Heart right ventricle (tissue), 16 donors: Measurements from ENCODE around the gene PRKAG2. TPM values are rescaled to one million over a fixed set of nuclear protein-coding genes. Genes with fewer than 3 reads are reported as not detected.

ENCODE experiments used
- ATAC-seq, 8 donors: fragments of 200-7000 bp; cut with Tn5 transposase; one replicate each; pipeline ENCODE4 v1.9.1; 2020; ENCODE audit warnings: mild to moderate bottlenecking in 8 of 8, moderate library complexity in 8 of 8, moderate number of reproducible peaks in 1 of 8
- DNase-seq, 2 donors: peaks; one replicate each; pipeline ENCODE4 v3.0.0-alpha.2; 2020
- H3K27ac ChIP-seq, 10 donors: fragments of 200-600 bp; sonication (generic) in 2 of 10; one replicate each; pipeline versions ENCODE4 v1.5.0 to v1.8.0; 2020 to 2022; ENCODE audit warnings: mild to moderate bottlenecking in 3 of 10
- H3K27me3 ChIP-seq, 7 donors: fragments of 200-600 bp; one replicate each; pipeline ENCODE4 v1.8.0; 2021 to 2022; ENCODE audit warnings: mild to moderate bottlenecking in 2 of 7
- H3K36me3 ChIP-seq, 9 donors: fragments of 200-600 bp; sonication (generic) in 1 of 9; one replicate each; pipeline versions ENCODE4 v1.5.0 to v1.8.0; 2020 to 2022; ENCODE audit warnings: mild to moderate bottlenecking in 2 of 9
- H3K4me1 ChIP-seq, 9 donors: fragments of 200-600 bp; sonication (generic) in 1 of 9; one replicate each; pipeline versions ENCODE4 v1.5.0 to v1.8.0; 2020 to 2022; ENCODE audit warnings: mild to moderate bottlenecking in 4 of 9
- H3K4me3 ChIP-seq, 10 donors: fragments of 200-600 bp; sonication (generic) in 2 of 10; one replicate each; pipeline versions ENCODE4 v1.5.0 to v1.8.0; 2020 to 2022; ENCODE audit warnings: mild to moderate bottlenecking in 7 of 10, moderate library complexity in 2 of 10
- H3K9me3 ChIP-seq, 11 donors: fragments of 200-600 bp in 10 of 11; sonication (generic) in 2 of 11; one replicate each; pipeline versions ENCODE4 v1.5.0 to v1.8.0; 2013 to 2022; ENCODE audit warnings: mild to moderate bottlenecking in 2 of 11, control low read depth in 1 of 11, moderate library complexity in 1 of 11
- WGBS, 2 donors: extraction: QIAGEN DNeasy Blood & Tissue Kit; methylation state at CpG; one replicate each; pipeline ENCODE4 v1.1.7; 2013; ENCODE audit warnings: inconsistent platforms in 1 of 2; 5-methylcytosine and 5-hydroxymethylcytosine counted together
- intact Hi-C, 10 donors: fragments of 100-400 bp; cut with DNase I; formaldehyde crosslinking; loops; one replicate each; pipeline versions ENCODE4 v1.11.1 to v1.14.2; 2022
- polyA plus RNA-seq, 2 donors: library from polyadenylated mRNA; stranded (reverse); fragments of 200-250 nt; gene quantifications; one replicate each; pipeline ENCODE4 v1.2.3, GENCODE V29; 2013
- total RNA-seq, 10 donors: library from RNA; stranded (reverse); fragmentation: NEBNext Ultra II Directional in 3 of 10; extraction: Animal tissue kit (Norgen Biotek cat#: 25700) in 3 of 10; gene quantifications; one replicate each; pipeline versions ENCODE4 v1.2.1 to v1.2.4, GENCODE V29; 2021 to 2023
- TF ChIP-seq, protein P1 (sequence below), 9 donors: fragments of 200-600 bp; sonication (generic) in 2 of 9; IDR thresholded peaks; one replicate each; pipeline versions ENCODE4 v1.5.0 to v1.8.0; 2021 to 2022; ENCODE audit warnings: antibody characterized with exemption in 9 of 9, mild to moderate bottlenecking in 5 of 9, moderate library complexity in 1 of 9
- donor health status: Arrhythmogenic right ventricular cardiomyopathy.
- donor health status: ischemic (EF 13 %, LVEDD 7.1; RV severe dilation, severe dysfunction).
- donor health status: healthy with polysubstance abuse.
- donor health status: DM: no; HTN: yes; CAD: no.
- donor health status: DM: no; HTN: no; CAD: no.
- donor health status: ischemic (EF 25% LVEDD 6.9; RV normal size, moderate dysfunction).
- donor health status: ischemic (EF 25% LVEDD 5.7; RV mildly dilated, moderate dysfunction).
- donor health status: healthy.
- donor health status: DM: yes; HTN: yes; CAD: no.
- donor health status: Ischemic cardiomyopathy.
- donor health status: ischemic (EF 35%, LVEDD 5.7; RV mildly dilated, moderate dysfunction).
- donor health status: nonischemic (EF 11% LVEDD 7.7; RV severe dilation, severe dysfunction).
- donor health status: DM: yes; HTN: yes; CAD: no.
- donor health status: PGD.
- donor health status: ischemic (EF 29% LVEDD 5.4; RV normal size, mild dysfunction).
- donor health status: nonischemic (EF 23%, LVEDD 6.1; RV moderate dilation, normal function).

PRKAG2 gene
- total and polyA plus RNA-seq, 12 donors = 52.4 to 156 (median 114) TPM

DNA sequence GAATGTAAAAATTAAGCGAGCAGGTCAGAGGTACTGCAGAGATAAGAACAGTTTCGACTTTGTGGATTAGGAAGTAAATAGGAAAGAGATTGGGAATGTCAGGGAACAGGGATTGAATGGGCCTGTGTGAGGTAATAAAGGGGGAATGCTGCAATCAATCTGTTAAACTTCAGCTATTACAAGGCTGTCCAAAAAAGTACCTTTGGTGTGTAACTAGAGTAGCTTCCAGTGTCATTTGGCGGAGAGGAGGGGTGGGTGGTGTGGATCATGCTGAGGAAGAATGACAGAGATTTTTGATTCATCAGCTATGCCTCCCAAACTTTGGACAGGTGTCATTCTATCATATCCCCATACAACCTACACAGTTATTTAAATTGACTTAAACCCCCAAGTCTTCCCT lies 229.0 kb downstream of the PRKAG2 start:
- intact Hi-C loops = no loop called here
- no peak for ATAC-seq
- Histone ChIP-seq H3K27ac (no peak overlapping the region), H3K36me3 (peaks cover 0 to 7% (median 0%) of the 10 kb centered on the region in 9 donors), H3K4me1 (peaks cover 0 to 19% (median 15%) of the 10 kb centered on the region in 9 donors), H3K9me3 (peaks cover 0 to 12% (median 0%) of the 10 kb centered on the region in 11 donors), H3K4me3 (no peak overlapping the region), H3K27me3 (no peaks in the 10 kb centered on the region)
- TF ChIP-seq, protein P1, sequence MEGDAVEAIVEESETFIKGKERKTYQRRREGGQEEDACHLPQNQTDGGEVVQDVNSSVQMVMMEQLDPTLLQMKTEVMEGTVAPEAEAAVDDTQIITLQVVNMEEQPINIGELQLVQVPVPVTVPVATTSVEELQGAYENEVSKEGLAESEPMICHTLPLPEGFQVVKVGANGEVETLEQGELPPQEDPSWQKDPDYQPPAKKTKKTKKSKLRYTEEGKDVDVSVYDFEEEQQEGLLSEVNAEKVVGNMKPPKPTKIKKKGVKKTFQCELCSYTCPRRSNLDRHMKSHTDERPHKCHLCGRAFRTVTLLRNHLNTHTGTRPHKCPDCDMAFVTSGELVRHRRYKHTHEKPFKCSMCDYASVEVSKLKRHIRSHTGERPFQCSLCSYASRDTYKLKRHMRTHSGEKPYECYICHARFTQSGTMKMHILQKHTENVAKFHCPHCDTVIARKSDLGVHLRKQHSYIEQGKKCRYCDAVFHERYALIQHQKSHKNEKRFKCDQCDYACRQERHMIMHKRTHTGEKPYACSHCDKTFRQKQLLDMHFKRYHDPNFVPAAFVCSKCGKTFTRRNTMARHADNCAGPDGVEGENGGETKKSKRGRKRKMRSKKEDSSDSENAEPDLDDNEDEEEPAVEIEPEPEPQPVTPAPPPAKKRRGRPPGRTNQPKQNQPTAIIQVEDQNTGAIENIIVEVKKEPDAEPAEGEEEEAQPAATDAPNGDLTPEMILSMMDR (IDR thresholded peaks at IDR 0.05) = no peak
- DNase-seq = no peak
- WGBS, 2 donors = 86 to 89% methylated on average over 3 of the region's 3 CpGs

DNA sequence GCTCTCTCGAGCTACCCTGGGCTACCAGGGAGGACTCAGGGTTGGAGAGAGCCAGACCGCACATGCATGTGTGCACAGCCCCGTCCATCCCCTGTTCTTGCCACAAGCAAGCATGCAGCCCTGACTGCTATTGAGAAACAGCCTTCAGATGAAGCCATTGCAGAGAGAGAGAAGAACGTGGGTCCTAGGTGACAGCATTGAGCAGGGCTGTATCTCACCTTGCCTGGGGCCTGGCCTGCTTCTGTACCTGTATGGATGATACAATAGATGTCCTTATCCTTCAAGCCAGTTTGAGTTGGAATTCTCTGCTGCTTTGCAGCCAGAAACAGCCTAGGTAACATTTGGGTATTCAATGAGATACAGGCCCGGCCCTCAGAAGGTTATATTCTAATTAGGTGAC lies 229.9 kb downstream of the PRKAG2 start:
- H3K4me3 ChIP-seq = no peak overlapping the region
- no peak for ATAC-seq
- peaks cover 0 to 18% (median 13%) of the 10 kb centered on the region in 9 donors for H3K4me1 ChIP-seq
- no peak for DNase-seq
- no peak overlapping the region for H3K27ac ChIP-seq
- TF ChIP-seq, protein P1 (IDR thresholded peaks at IDR 0.05) = no peak
- H3K36me3 ChIP-seq = peaks cover 0 to 7% (median 0%) of the 10 kb centered on the region in 9 donors
- H3K27me3 ChIP-seq = no peaks in the 10 kb centered on the region
- peaks cover 0 to 12% (median 0%) of the 10 kb centered on the region in 11 donors for H3K9me3 ChIP-seq
- intact Hi-C loops = no loop called here
- 85 to 91% methylated on average over 5 of the region's 5 CpGs for WGBS, 2 donors

DNA sequence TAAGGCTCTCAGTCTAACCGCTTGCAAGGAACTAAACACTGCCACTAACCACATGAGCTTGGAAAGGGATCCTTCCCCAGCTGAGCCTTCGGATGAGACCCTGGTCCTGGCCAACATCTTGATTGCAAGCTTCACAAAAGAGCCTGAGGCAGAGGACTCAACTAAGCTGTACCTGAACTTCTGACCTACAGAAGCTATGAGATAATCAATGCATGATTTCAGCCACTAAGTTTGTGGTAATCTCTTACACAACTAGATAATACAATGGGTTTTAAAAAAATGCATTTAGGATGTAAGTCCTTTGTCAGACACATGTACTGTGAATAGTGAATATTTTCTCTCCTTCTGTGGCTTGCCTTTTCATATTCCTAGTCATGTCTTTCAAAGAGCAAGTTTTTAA lies 231.6 kb downstream of the PRKAG2 start:
- DNase-seq (no peak), ATAC-seq (no peak)
- Histone ChIP-seq H3K27me3 (no peaks in the 10 kb centered on the region), H3K4me1 (peaks cover 0 to 7% (median 1%) of the 10 kb centered on the region in 9 donors), H3K36me3 (peaks cover 0 to 7% (median 0%) of the 10 kb centered on the region in 9 donors), H3K27ac (no peak overlapping the region), H3K9me3 (peaks cover 0 to 12% (median 0%) of the 10 kb centered on the region in 11 donors), H3K4me3 (no peak overlapping the region)
- TF ChIP-seq, protein P1 (IDR thresholded peaks at IDR 0.05) = no peak
- intact Hi-C loops = no loop called here
- 96 to 98% methylated on average over 2 of the region's 2 CpGs for WGBS, 2 donors

DNA sequence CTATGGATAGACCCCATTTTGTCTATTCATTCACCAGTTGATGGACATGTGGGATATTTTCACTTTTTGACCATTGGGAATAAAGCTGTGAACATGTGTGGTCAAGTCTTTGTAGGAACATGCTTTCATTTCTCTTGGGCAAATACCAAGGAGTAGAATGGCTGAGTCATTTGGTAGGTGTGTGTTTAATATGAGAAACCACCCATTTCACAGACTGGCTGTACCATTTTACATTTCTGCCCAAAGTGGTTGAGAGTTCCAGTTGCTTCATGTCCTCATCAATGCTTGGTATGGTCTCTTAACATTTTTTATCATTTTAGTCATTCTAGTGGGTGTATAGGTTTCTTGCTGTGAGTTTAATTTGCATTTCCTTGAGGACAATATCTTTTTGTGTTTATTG lies 232.4 kb downstream of the PRKAG2 start:
- Histone ChIP-seq H3K27me3 (no peaks in the 10 kb centered on the region), H3K4me1 (peaks cover 0 to 10% (median 0%) of the 10 kb centered on the region in 9 donors), H3K4me3 (no peak overlapping the region), H3K9me3 (peaks cover 0 to 12% (median 0%) of the 10 kb centered on the region in 11 donors), H3K36me3 (peaks cover 0 to 7% (median 0%) of the 10 kb centered on the region in 9 donors), H3K27ac (no peak overlapping the region)
- TF ChIP-seq, protein P1 (IDR thresholded peaks at IDR 0.05) = no peak
- no peak for DNase-seq
- ATAC-seq = no peak
- intact Hi-C loops = no loop called here
